ENCODE measurements around the gene ANKFY1.
"Not testable (repeated sequence)": the region's sequence is repeated elsewhere in the genome, so short reads cannot be mapped to it uniquely, and the experiment has no call there.

Gene ANKFY1

DNA sequence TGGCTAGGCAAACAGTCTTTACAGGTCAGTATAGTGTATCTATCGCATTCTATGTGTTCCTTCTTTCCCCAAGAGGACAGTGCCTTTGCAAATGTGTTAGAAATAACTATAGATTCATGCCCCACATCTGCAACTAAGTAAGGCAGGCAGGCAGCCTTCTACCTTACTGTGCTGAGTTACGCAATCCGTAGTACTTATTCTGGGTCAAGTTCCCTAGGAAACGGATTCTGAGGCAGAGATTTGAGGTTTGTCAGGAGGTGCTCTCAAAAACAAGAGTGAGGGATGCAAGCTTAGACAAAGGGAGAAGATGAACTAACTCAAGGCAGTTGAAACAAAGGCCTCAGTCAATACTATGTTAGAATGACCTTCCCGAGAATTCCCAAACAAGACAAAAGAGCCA lies 12.7 kb upstream of the ANKFY1 start:
- Histone ChIP-seq H3K36me3 (ENCODE audit: insufficient read depth, low read depth, low read length) (peaks cover 63% of the 10 kb centered on the region), H3K27me3 (ENCODE audit: insufficient read depth, low read length) (no peaks in the 10 kb centered on the region), H3K9me3 (ENCODE audit: insufficient read depth, low read depth, low read length) (no peaks in the 10 kb centered on the region), H3K4me3 (ENCODE audit: low read length) (no peak overlapping the region), H3K9ac (ENCODE audit: low read depth, low read length) (no peak overlapping the region), H3K27ac (ENCODE audit: low read length) (no peak overlapping the region), H3K4me1 (ENCODE audit: insufficient read depth, low read length) (no peaks in the 10 kb centered on the region)

- Histone ChIP-seq H3K9me3 (ENCODE audit: insufficient read depth, low read depth, low read length) (no peaks in the 10 kb centered on the region), H3K36me3 (ENCODE audit: insufficient read depth, low read depth, low read length) (peaks cover 78% of the 10 kb centered on the region), H3K4me1 (ENCODE audit: insufficient read depth, low read length) (no peaks in the 10 kb centered on the region), H3K9ac (ENCODE audit: low read depth, low read length) (no peak overlapping the region), H3K27me3 (ENCODE audit: insufficient read depth, low read length) (no peaks in the 10 kb centered on the region), H3K4me3 (ENCODE audit: low read length) (no peak overlapping the region), H3K27ac (ENCODE audit: low read length) (no peak overlapping the region)
These were observed 9.2 kb upstream of the ANKFY1 start for GRCh38 chr17:4272972-4273368.

DNA sequence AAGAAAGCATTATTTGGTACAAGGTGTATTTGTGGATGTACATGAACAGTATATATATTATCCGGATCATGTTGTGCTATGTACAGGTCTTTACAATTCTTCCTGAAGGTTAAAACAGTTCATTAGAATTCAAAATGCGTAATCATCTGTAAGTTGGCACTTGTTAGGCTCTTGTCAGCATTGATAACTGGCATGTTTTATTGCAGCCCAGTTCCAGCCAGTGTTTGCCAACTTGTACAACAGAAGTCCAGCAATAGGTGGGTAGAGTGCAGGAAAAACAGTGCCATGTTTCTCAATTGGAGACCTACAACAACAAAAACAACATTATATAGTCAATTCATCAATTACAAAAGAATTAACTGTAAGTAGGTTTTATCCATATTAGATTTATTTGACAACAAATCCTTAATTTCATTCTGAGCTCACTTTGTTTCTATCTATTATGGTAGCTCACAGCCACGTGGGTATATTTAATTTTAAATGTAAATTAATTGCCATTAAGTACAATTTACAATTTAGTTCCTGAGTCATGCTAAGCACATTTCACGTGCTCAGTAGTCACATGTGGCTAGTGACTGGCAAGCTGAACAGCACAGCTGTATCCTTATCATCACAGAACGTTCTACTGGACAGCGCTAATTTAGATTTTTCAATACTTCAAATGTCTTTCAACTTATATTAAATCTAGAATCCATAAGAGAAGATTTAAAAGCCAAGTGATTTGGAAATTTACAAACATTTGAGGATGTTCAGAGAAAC lies 8.6 kb upstream of the ANKFY1 start:
- peaks cover 78% of the 10 kb centered on the region for H3K36me3 ChIP-seq (ENCODE audit: insufficient read depth, low read depth, low read length)
- H3K9me3 ChIP-seq (ENCODE audit: insufficient read depth, low read depth, low read length), result no peaks in the 10 kb centered on the region
- no peak overlapping the region for H3K9ac ChIP-seq (ENCODE audit: low read depth, low read length)
- no peak overlapping the region for H3K27ac ChIP-seq (ENCODE audit: low read length)
- H3K27me3 ChIP-seq (ENCODE audit: insufficient read depth, low read length), result no peaks in the 10 kb centered on the region
- H3K4me1 ChIP-seq (ENCODE audit: insufficient read depth, low read length), result no peaks in the 10 kb centered on the region
- no peak overlapping the region for H3K4me3 ChIP-seq (ENCODE audit: low read length)

DNA sequence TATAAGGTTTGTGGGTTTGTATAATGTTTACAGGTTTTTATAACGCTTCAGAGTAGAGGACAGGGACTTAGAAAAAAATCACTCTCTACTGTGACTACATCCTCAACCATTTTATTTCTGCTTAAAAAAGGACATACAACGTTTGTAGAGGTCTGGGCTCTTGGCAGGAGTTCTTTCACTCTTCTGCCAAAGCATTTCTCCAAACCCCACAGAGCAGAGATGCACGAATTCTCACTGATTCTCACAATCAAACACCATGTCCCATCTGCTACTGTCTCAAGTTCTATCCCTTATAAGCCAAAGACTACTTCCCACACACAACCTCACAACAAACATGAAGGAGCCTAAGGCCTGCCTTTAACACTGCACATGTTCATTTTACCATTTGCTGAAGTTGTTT lies 7.0 kb upstream of the ANKFY1 start:
- H3K27ac ChIP-seq (ENCODE audit: low read length), result no peak overlapping the region
- H3K9me3 ChIP-seq (ENCODE audit: insufficient read depth, low read depth, low read length), result no peaks in the 10 kb centered on the region
- H3K4me1 ChIP-seq (ENCODE audit: insufficient read depth, low read length), result no peaks in the 10 kb centered on the region
- no peak overlapping the region for H3K9ac ChIP-seq (ENCODE audit: low read depth, low read length)
- H3K4me3 ChIP-seq (ENCODE audit: low read length), result no peak overlapping the region
- H3K36me3 ChIP-seq (ENCODE audit: insufficient read depth, low read depth, low read length), result peaks cover 65% of the 10 kb centered on the region
- H3K27me3 ChIP-seq (ENCODE audit: insufficient read depth, low read length), result no peaks in the 10 kb centered on the region

- Histone ChIP-seq H3K27me3 (ENCODE audit: insufficient read depth, low read length) (no peaks in the 10 kb centered on the region), H3K36me3 (ENCODE audit: insufficient read depth, low read depth, low read length) (peaks cover 59% of the 10 kb centered on the region), H3K9ac (ENCODE audit: low read depth, low read length) (no peak overlapping the region), H3K4me3 (ENCODE audit: low read length) (no peak overlapping the region), H3K9me3 (ENCODE audit: insufficient read depth, low read depth, low read length) (no peaks in the 10 kb centered on the region), H3K4me1 (ENCODE audit: insufficient read depth, low read length) (no peaks in the 10 kb centered on the region), H3K27ac (ENCODE audit: low read length) (no peak overlapping the region)
These were observed 6.1 kb upstream of the ANKFY1 start for GRCh38 chr17:4269915-4270314.

DNA sequence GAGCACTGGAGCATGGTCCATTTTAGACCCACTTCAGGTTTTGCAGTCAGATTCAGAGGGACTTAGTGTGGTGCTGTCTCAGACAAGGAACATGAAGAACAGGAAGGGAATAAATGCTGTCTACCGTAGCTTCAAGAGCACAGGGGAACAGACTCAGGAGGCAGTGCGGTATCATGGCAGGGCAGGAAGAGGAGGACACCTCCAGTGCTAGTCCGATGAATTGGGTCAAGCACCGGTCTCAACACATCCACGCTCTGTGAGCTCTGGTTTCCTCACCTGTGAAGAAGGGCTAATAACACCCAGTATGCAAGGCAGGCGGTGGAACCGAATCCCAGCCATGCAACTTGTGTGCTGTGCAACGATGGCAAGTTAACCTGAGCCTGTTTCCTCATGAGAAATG lies 3.6 kb upstream of the ANKFY1 start:
- H3K9ac ChIP-seq (ENCODE audit: low read depth, low read length), result no peak overlapping the region
- 0 out of 2 replicates have a peak, but pooled peaks cover 3% of the 10 kb centered on the region for H3K4me1 ChIP-seq (ENCODE audit: insufficient read depth, low read length)
- no peak overlapping the region for H3K27ac ChIP-seq (ENCODE audit: low read length)
- H3K9me3 ChIP-seq (ENCODE audit: insufficient read depth, low read depth, low read length), result no peaks in the 10 kb centered on the region
- H3K36me3 ChIP-seq (ENCODE audit: insufficient read depth, low read depth, low read length), result peaks cover 49% of the 10 kb centered on the region
- no peak overlapping the region for H3K4me3 ChIP-seq (ENCODE audit: low read length)
- H3K27me3 ChIP-seq (ENCODE audit: insufficient read depth, low read length), result no peaks in the 10 kb centered on the region

DNA sequence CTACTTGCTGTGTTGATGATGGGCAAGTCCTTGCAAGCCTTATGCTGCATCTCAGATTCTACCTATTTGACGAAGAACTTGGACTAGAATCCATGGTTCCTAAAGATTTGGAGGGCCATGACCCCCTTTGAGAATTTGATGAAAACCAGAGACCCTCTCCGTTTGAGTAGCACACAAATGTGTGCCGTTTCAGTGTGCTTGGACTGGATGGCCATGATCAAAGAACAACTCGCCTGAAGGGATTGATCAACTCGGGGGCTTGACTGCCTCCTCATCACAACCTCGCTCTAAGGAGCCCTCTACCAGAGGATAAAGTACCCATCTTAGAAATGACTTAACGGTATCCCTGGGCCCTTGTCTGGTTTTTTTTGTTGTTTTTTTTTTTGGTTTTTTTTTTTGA lies 2.8 kb upstream of the ANKFY1 start:
- Histone ChIP-seq H3K27ac (ENCODE audit: low read length) (no peak overlapping the region), H3K36me3 (ENCODE audit: insufficient read depth, low read depth, low read length) (peaks cover 41% of the 10 kb centered on the region), H3K4me3 (ENCODE audit: low read length) (no peak overlapping the region), H3K27me3 (ENCODE audit: insufficient read depth, low read length) (no peaks in the 10 kb centered on the region), H3K9me3 (ENCODE audit: insufficient read depth, low read depth, low read length) (no peaks in the 10 kb centered on the region), H3K4me1 (ENCODE audit: insufficient read depth, low read length) (0 out of 2 replicates have a peak, but pooled peaks cover 3% of the 10 kb centered on the region), H3K9ac (ENCODE audit: low read depth, low read length) (no peak overlapping the region)

- Histone ChIP-seq H3K9ac (ENCODE audit: low read depth, low read length) (peak overlapping the region; percentile 85), H3K27ac (ENCODE audit: low read length) (no peak overlapping the region), H3K4me3 (ENCODE audit: low read length) (peak overlapping the region; percentile 77)
These were observed 1.1 kb downstream of the ANKFY1 start for GRCh38 chr17:4262703-4263102.

DNA sequence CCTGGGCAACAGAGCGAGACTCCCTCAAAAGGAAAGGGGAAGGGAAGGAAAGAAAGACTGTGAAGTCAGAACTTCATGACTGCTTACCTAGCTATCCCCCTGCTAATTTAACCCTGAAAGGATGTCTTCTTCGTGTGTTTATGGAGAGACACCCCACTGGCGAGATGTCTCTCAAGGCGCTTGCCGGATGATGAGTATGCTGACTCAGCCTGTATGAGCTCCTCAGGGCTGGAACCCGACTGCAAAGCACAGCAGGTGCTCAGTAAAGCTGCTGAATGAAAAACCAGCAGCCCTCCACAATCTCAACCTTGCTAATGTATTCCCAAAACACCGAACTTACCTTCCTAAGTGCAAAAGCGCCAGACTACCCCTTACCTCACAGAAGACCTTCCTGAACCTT lies 2.3 kb downstream of the ANKFY1 start:
- 0 out of 2 replicates have a peak, but pooled peaks cover 3% of the 10 kb centered on the region for H3K4me1 ChIP-seq (ENCODE audit: insufficient read depth, low read length)
- H3K9me3 ChIP-seq (ENCODE audit: insufficient read depth, low read depth, low read length), result peaks cover 12% of the 10 kb centered on the region
- no peak overlapping the region for H3K27ac ChIP-seq (ENCODE audit: low read length)
- peak overlapping the region; percentile 10; the same call in 1 of the 2 replicates for H3K4me3 ChIP-seq (ENCODE audit: low read length)
- H3K36me3 ChIP-seq (ENCODE audit: insufficient read depth, low read depth, low read length), result peaks cover 9% of the 10 kb centered on the region; the same call in 1 of the 2 replicates
- H3K27me3 ChIP-seq (ENCODE audit: insufficient read depth, low read length), result no peaks in the 10 kb centered on the region
- H3K9ac ChIP-seq (ENCODE audit: low read depth, low read length), result no peak overlapping the region

More at GRCh38 chr17:4262703-4263102, 1.1 kb downstream of the ANKFY1 start:
- Histone ChIP-seq H3K9me3 (ENCODE audit: insufficient read depth, low read depth, low read length) (peaks cover 12% of the 10 kb centered on the region), H3K36me3 (ENCODE audit: insufficient read depth, low read depth, low read length) (peaks cover 14% of the 10 kb centered on the region; the same call in 1 of the 2 replicates), H3K27me3 (ENCODE audit: insufficient read depth, low read length) (no peaks in the 10 kb centered on the region), H3K4me1 (ENCODE audit: insufficient read depth, low read length) (0 out of 2 replicates have a peak, but pooled peaks cover 3% of the 10 kb centered on the region)

GRCh38 chr17:4258867-4259266 lies 4.9 kb downstream of the ANKFY1 start:
- Histone ChIP-seq H3K9ac (ENCODE audit: low read depth, low read length) (no peak overlapping the region), H3K4me1 (ENCODE audit: insufficient read depth, low read length) (0 out of 2 replicates have a peak, but pooled peaks cover 3% of the 10 kb centered on the region), H3K27ac (ENCODE audit: low read length) (no peak overlapping the region), H3K27me3 (ENCODE audit: insufficient read depth, low read length) (no peaks in the 10 kb centered on the region), H3K4me3 (ENCODE audit: low read length) (no peak overlapping the region), H3K36me3 (ENCODE audit: insufficient read depth, low read depth, low read length) (peaks cover 9% of the 10 kb centered on the region; the same call in 1 of the 2 replicates), H3K9me3 (ENCODE audit: insufficient read depth, low read depth, low read length) (peaks cover 12% of the 10 kb centered on the region)

GRCh38 chr17:4256952-4257351 lies 6.8 kb downstream of the ANKFY1 start:
- Histone ChIP-seq H3K9me3 (ENCODE audit: insufficient read depth, low read depth, low read length) (peaks cover 12% of the 10 kb centered on the region), H3K27ac (ENCODE audit: low read length) (no peak overlapping the region), H3K9ac (ENCODE audit: low read depth, low read length) (no peak overlapping the region), H3K27me3 (ENCODE audit: insufficient read depth, low read length) (no peaks in the 10 kb centered on the region), H3K4me3 (ENCODE audit: low read length) (no peak overlapping the region), H3K36me3 (ENCODE audit: insufficient read depth, low read depth, low read length) (peaks cover 9% of the 10 kb centered on the region; the same call in 1 of the 2 replicates), H3K4me1 (ENCODE audit: insufficient read depth, low read length) (no peaks in the 10 kb centered on the region)

GRCh38 chr17:4255271-4255670 lies 8.5 kb downstream of the ANKFY1 start:
- H3K27ac ChIP-seq (ENCODE audit: low read length); H3K4me1 ChIP-seq (ENCODE audit: insufficient read depth, low read length); H3K4me3 ChIP-seq (ENCODE audit: low read length); H3K9ac ChIP-seq (ENCODE audit: low read depth, low read length); H3K36me3 ChIP-seq (ENCODE audit: insufficient read depth, low read depth, low read length); H3K27me3 ChIP-seq (ENCODE audit: insufficient read depth, low read length): not testable (repeated sequence)
- H3K9me3 ChIP-seq (ENCODE audit: insufficient read depth, low read depth, low read length), result peaks cover 12% of the 10 kb centered on the region

Data from iPS-20b (cell line).